Measurements from ENCODE around the gene SLC12A8.

SLC12A8 gene

DNA sequence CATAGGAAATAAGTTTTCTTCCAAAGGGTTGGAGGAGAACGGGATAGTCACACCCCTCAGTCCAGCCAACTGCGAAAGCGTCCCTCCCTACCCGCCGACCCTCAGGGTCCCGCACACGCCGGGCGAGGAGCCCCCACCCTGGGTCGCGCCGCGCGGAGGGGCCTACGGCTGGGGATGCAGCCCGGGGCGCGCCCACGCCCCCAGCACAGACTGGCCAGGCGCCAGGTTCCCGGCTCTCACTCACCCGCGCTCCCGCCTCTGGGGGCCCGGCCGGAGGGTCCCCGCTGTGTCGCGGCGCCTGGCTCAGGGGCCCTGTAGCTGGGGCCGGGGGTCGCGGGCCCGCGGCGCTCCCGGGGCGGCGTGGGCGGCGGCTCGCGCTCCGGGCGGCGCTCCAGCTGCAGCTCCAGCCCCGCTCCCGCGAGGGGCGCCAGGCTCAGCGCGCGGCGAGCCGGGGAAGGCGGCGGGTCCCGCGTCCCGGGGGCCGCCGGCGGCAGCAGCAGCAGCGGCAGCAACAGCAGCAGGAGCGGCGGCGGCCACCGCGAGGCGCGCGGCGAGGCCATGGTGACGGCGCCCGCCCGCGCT is 157.1 kb downstream of the SLC12A8 start:
- H3K4me3 ChIP-seq (replicated peaks; ENCODE audit: low read depth, low read length) = peak overlapping the region; percentile 67
- TF ChIP-seq, protein P1, sequence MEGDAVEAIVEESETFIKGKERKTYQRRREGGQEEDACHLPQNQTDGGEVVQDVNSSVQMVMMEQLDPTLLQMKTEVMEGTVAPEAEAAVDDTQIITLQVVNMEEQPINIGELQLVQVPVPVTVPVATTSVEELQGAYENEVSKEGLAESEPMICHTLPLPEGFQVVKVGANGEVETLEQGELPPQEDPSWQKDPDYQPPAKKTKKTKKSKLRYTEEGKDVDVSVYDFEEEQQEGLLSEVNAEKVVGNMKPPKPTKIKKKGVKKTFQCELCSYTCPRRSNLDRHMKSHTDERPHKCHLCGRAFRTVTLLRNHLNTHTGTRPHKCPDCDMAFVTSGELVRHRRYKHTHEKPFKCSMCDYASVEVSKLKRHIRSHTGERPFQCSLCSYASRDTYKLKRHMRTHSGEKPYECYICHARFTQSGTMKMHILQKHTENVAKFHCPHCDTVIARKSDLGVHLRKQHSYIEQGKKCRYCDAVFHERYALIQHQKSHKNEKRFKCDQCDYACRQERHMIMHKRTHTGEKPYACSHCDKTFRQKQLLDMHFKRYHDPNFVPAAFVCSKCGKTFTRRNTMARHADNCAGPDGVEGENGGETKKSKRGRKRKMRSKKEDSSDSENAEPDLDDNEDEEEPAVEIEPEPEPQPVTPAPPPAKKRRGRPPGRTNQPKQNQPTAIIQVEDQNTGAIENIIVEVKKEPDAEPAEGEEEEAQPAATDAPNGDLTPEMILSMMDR (IDR thresholded peaks at IDR 0.05; ENCODE audit: low read depth, low read length, missing control alignments) = no peak
- no peak for DNase-seq (ENCODE audit: extremely low read depth, low read depth)

DNA sequence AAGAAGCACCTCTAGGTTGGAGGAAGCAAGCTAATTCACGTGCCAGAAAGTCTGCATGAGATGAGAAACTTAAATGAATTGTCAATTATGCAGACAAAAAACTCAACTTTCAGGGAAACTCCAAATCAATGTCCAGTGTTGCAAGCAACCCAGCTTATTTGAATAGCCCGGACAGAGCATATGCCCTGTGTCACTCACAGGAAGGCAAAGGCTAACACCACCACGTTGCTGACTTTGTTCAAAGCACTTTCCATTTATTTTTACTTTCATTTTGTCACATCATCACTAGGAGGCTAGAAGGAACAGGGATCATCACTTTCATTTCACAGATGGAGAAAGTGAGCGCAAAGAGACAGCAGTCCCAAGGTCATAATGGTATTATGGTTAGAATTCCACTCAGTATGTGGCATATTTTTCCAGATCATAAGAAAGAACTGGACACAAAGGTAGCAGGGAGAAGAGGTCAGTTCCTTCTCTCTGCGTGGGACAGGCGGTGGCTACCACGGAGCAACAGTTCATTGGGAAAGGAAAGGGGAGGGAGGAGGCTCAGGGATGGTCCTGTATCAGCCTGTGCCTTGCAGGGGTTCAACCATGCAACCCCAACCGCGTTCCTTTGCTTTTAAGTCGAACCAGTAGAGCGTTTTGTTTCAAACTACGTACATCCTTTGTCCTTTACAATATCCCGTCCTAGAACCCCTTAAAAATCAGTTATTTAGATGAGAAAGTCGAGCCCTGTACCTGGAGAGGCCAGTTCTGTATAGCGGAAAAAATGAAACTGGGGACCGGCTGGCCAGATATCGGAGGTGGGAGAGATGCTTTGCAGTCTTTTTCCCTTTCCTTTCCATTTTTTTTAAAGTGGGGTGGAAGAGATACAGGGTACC is 157.9 kb downstream of the SLC12A8 start:
- H3K4me3 ChIP-seq (replicated peaks; ENCODE audit: low read depth, low read length) = peak overlapping the region; percentile 67
- DNase-seq (ENCODE audit: extremely low read depth, low read depth) = no peak
- TF ChIP-seq, protein P1 (IDR thresholded peaks at IDR 0.05; ENCODE audit: low read depth, low read length, missing control alignments) = no peak

DNA sequence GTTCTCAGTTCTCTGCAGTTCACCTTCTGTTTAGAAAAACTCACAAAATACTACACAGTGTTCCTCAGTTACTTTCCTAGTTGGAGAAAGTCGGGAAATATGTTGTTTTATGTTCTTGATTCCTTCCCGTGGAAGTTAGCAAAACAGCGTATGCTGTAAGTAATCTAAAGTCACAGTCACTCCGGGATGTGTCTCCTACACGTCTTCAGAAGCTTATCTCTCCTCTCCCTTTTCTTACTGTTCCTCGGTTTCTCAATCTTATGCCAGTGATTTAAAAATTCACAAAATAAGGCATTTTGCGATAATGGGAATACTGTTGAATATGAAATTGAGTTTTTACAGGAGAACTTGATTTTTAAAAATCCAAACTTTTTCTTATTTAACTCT is 158.5 kb downstream of the SLC12A8 start:
- no peak for DNase-seq (ENCODE audit: extremely low read depth, low read depth)
- TF ChIP-seq, protein P1 (IDR thresholded peaks at IDR 0.05; ENCODE audit: low read depth, low read length, missing control alignments) = no peak
- H3K4me3 ChIP-seq (replicated peaks; ENCODE audit: low read depth, low read length) = peak overlapping the region; percentile 67

DNA sequence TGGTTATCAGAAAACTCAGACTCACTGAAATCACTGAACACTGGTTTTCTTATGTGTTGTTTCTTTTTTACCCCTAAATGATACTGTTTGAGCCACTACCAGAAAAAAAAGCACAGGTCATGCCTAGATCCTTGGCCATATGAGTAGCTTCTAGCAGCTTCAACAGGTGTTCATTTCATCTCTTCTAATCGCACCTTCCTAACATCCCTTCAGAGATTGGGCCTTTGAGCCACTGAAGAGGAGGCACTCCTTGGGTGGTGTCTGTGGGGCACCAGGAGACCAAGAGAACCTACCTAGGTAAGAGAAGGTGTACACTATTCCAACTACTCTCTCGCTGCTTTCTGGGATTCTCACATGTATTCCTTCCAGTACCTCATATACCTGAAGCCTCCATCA is 159.2 kb downstream of the SLC12A8 start:
- no peak for DNase-seq (ENCODE audit: extremely low read depth, low read depth)
- TF ChIP-seq, protein P1 (IDR thresholded peaks at IDR 0.05; ENCODE audit: low read depth, low read length, missing control alignments) = no peak
- H3K4me3 ChIP-seq (replicated peaks; ENCODE audit: low read depth, low read length) = peak overlapping the region; percentile 67

DNA sequence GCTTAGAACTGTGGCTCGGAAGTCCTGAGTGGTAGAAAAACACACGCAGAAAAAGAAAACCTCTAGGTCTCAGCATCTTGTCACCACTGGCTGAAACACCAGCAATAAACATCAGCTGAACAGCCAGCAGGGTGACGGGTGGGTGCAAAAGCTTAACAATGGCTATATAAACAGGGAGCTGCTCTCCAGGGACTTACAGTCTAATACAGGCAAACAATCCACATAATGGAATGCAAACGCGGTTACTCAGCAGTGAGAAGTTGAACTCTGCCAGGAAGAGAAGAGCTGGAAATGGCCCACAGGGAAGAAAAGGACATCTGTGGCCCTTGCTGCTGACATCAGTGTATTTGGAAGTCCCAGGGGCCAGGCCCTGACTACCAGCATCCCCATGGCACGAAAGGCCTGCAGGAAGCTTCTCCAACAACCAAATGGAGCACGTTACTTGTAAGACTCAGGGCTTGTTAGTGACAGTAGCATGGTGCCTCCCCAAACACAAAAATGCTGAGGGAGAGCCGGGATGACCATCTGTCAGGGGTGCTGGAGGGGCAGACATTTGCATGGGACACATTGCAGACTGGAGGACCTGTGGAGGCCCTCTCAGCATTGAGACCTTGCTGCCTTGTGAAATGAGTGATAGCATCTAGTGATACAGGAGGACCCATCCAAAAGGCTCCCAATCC is 159.8 kb downstream of the SLC12A8 start:
- no peak for DNase-seq (ENCODE audit: extremely low read depth, low read depth)
- peak overlapping the region; percentile 31 for H3K4me3 ChIP-seq (replicated peaks; ENCODE audit: low read depth, low read length)
- TF ChIP-seq, protein P1 (IDR thresholded peaks at IDR 0.05; ENCODE audit: low read depth, low read length, missing control alignments) = no peak

DNA sequence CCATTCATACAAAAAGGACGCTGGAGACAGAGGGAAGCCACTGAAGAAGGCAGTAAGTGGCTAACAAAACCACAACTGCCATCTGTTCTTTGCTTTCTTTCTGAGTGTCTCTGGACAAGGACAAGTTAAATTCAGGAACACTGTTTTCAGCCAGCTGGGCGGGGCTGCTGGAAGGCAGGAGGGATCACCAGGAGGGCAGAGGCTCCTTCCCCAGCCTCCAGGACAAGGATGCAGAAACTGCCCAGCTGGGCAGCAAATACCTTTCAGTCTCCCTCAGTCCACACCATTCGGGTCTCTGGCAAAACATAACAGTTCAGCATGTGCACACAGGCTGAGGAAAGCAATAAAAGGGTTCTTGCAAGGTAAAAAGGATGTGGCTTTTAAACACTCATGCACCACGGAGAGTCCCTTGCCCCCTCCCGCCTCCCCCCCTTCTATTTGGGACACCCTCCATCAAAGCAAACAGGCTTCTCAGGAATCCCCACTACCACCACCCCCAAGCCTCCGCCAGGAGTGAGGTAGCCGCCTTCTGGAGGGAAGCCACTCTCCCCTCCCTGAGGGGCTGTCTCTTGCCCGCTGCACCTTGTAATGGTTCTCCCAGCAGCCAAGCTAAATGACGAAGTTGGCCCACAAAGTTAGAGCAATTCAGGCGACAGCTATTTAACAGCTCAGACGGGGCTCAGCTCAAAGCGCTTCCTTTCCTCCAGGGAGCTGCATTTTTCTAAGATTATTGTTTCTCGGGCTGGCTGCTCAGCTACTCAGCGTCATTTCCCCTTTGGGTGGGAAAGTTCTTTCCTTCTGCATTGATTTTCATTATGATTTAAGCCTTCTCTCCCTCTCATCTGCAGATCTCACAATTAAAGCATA is 160.6 kb downstream of the SLC12A8 start:
- TF ChIP-seq, protein P1 (IDR thresholded peaks at IDR 0.05; ENCODE audit: low read depth, low read length, missing control alignments) = no peak
- no peak for DNase-seq (ENCODE audit: extremely low read depth, low read depth)
- peak overlapping the region; percentile 31 for H3K4me3 ChIP-seq (replicated peaks; ENCODE audit: low read depth, low read length)
